ENCODE data around the gene SZT2.
"Not testable (repeated sequence)": the region's sequence is repeated elsewhere in the genome, so short reads cannot be mapped to it uniquely, and the experiment has no call there.

Gene SZT2

DNA sequence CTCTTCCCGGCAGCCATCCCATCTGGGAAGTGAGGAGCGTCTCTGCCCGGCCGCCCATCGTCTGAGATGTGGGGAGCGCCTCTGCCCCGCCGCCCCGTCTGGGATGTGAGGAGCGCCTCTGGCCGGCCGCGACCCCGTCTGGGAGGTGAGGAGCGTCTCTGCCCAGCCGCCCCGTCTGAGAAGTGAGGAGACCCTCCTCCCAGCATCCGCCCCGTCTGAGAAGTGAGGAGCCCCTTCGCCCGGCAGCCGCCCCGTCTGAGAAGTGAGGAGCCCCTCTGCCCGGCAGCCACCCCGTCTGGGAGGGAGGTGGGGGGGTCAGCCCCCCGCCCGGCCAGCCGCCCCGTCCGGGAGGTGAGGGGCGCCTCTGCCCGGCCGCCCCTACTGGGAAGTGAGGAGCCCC is 112.1 kb downstream of the SZT2 start:
- DNase-seq, result not testable (repeated sequence)

DNA sequence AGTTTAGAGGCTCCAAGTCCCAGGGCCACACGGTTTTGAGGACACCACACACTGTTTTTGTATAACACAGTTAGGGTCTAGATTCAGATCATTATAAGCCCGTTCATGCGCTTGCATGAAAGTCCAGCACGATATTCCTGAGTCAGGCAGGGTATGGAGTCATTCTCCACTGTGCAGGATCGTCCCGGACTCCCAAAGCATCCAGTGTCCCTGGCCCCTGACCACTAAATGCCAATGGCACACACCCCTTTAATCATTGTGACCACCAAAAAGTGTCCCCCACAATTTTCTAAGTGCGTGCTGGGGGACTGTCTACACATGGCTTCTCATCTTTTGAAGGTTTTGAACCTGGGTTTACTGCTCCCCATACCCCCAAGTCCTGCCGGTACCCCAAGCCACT is 113.8 kb downstream of the SZT2 start:
- DNase-seq, result no peak
